ENCODE measurements around the gene RP9. TPM values are rescaled to one million over a fixed set of nuclear protein-coding genes. Genes with fewer than 3 reads are reported as not detected.
A peak's percentile ranks its signal among the peaks of the same experiment; 100 is the strongest.

RP9 gene
- total and polyA plus RNA-seq, 2 of the 4 experiments (the other 2 are of a cell fraction), result 9.5 to 18.1 TPM

DNA sequence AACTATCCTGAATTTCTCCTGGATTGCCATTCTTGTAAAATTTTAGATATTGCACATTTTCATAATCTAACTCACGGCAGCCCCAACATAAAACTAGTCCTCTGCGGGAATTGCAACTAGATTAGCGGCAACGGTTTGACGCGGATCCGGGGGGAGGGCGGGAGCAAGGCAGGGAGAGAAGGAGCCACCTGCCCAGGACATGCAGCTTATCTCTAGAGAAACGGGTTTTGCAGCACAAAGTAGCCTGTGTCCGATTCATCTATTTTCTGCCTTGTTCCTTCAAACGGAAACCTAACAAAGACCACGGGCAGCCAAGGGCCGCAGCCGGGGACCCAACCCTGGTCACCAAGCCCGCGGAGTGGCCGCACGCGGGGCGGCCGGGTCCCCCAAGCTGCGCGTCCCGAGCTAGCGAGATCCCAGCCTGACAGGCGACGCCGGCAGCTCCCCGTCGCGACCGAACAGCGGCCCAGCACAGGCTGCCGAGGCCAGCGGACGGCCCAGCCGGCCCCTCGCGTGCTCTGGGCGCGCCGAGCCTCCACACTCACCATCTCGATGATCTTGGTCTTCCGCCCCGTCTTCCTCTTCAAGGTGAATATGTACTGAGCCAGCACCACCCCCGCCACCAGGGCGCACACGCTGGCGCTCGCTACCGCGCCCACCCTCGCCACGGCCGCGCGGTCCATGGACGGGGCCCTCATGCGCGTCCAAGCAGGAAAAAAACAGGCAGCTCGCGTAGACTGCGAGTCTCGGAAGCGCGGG is 47.0 kb downstream of the RP9 start, which contains the start of gene NT5C3A:
NT5C3A (minus strand) TSS at position 754 of the 759 bp plus-strand sequence; CDS start at position 683, 71 bp downstream.
- ATAC-seq (ENCODE audit: low read depth) (peak; percentile 15), DNase-seq (no peak)
- Histone ChIP-seq H2AK5ac (ENCODE audit: low read depth, low read length) (peak within 1 kb of the TSS; percentile 48), H3K4ac (ENCODE audit: low read depth, low read length) (peak within 1 kb of the TSS; percentile 97), H4K20me1 (ENCODE audit: insufficient read depth, low read length) (peaks cover 16% of the 10 kb centered on the region; the same call in 1 of the 2 replicates), H3K27ac (ENCODE audit: insufficient read depth, low read length) (peak within 1 kb of the TSS; percentile 97), H4K5ac (ENCODE audit: low read depth, low read length) (peak within 1 kb of the TSS; percentile 93), H2BK20ac (ENCODE audit: low read depth, low read length) (peak within 1 kb of the TSS; percentile 16; the same call in 1 of the 2 replicates), H3K4me1 (ENCODE audit: control insufficient read depth, insufficient read depth, low read length) (no peaks in the 10 kb centered on the region), H2AK9ac (replicated peaks; ENCODE audit: low read depth, low read length, poor library complexity) (peak within 1 kb of the TSS; percentile 93), H3K23ac (ENCODE audit: low read depth, low read length) (peak within 1 kb of the TSS; percentile 87), H3K36me3 (ENCODE audit: control insufficient read depth, insufficient read depth, low read length) (no peaks in the 10 kb centered on the region; the same call in 1 of the 2 replicates), H3K9me1 (ENCODE audit: insufficient read depth, low read length) (no peaks in the 10 kb centered on the region), H3K56ac (ENCODE audit: extremely low read depth, insufficient read depth, low read length) (peak within 1 kb of the TSS; percentile 97), H3K9me3 (ENCODE audit: control insufficient read depth, insufficient read depth, low read length) (no peaks in the 10 kb centered on the region), H3K4me3 (ENCODE audit: insufficient read depth, low read depth, low read length) (peak within 1 kb of the TSS; percentile 72), H4K8ac (ENCODE audit: low read depth in 2 of 2, low read length in 2 of 2) (peak within 1 kb of the TSS; percentile 86 to 98), H3K4me2 (ENCODE audit: low read depth, low read length) (peak within 1 kb of the TSS; percentile 77), H3K79me1 (ENCODE audit: low read depth in 1 of 2, low read length in 2 of 2) (peaks cover 8 to 36% of the 10 kb centered on the region in 2 experiments; a peak in 3 of 4 replicates), H2BK15ac (ENCODE audit: low read depth, low read length) (peak within 1 kb of the TSS; percentile 88; the same call in 1 of the 3 replicates), H3K14ac (replicated peaks; ENCODE audit: low read depth, low read length) (peak within 1 kb of the TSS; percentile 97), H3K18ac (ENCODE audit: low read depth, low read length) (peak within 1 kb of the TSS; percentile 94), H3K27me3 (ENCODE audit: control insufficient read depth, insufficient read depth, low read length) (no peaks in the 10 kb centered on the region), H3K9ac (ENCODE audit: low read depth, low read length) (peak within 1 kb of the TSS; percentile 97), H2AFZ (replicated peaks; ENCODE audit: low read length, poor library complexity) (peak within 1 kb of the TSS; percentile 95), H2BK120ac (ENCODE audit: low read depth, low read length) (peak within 1 kb of the TSS; percentile 91), H2BK5ac (ENCODE audit: low read depth, low read length, poor library complexity, severe bottlenecking) (peak within 1 kb of the TSS; percentile 97), H4K91ac (ENCODE audit: insufficient read depth, low read depth, low read length) (peak within 1 kb of the TSS; percentile 90)
- in situ Hi-C loops (cut with MboI; ENCODE audit: low sequenced_read_pairs) (no loop called here), dilution Hi-C loops (cut with HindIII; ENCODE audit: low sequenced_read_pairs, unreplicated experiment) (no loop called here), intact Hi-C loops (cut with micrococcal nuclease) (loop anchor here (5.0 kb wide), 1 partner anchor 170 kb away; the partner anchor contains the start of gene KBTBD2)
- WGBS, 2 experiments (ENCODE audit: extremely low coverage in 2 of 2, insufficient read length in 1 of 2), result 0% methylated on average over 26 of the region's 66 CpGs; no CpG with 5 or more reads in 1 of the 2 experiments
- CTCF ChIA-PET, result interaction anchor here (1.0 to 1.5 kb wide), 2 partner anchors 14 to 119 kb away, joined by 3 read pairs; no protein-coding TSS in a partner anchor
- peak; percentile 73; the same call in 1 of the 2 replicates for TF ChIP-seq MXI1 (IDR thresholded peaks at IDR 0.05; ENCODE audit: borderline replicate concordance, low read depth, low read length)
- TF ChIP-seq RFX5 (IDR thresholded peaks at IDR 0.05; ENCODE audit: low read depth, low read length), result no peak
- 0 out of 2 replicates have a peak, but pooled peaks have one; percentile 58 for TF ChIP-seq POLR2A (IDR thresholded peaks at IDR 0.05; ENCODE audit: low read depth, low read length)
- POLR2A ChIA-PET (ENCODE audit: unreplicated experiment), result interaction anchor here (1.3 kb wide), 1 partner anchor 10 kb away, joined by 3 read pairs; no protein-coding TSS in a partner anchor
- no TSS peak for BruUV-seq (replicated peaks)
